Measurements from ENCODE around the gene ARHGEF7.

DNA sequence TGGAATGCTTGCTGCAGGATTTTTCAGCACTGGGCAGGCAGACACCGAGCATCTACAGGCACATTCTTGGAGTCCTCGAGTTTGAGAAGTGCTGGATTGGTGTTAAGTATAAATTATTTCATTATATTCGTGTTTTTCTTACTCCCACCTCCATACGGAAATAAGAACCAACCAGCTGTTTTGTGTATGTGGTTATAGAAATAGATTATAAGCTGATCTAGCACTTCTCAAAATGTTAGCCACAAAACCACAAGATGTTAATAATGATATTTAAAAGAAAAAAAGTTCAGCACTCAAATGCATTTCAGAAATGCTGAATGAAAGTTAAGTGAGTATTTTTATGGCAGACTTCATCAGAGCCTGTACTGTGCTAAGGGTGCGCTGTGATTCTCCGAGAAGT lies 181.3 kb downstream of the ARHGEF7 start:
- TF ChIP-seq POLR2A (IDR thresholded peaks at IDR 0.05; ENCODE audit: borderline replicate concordance, extremely low read depth, insufficient read depth, insufficient read length) = no peak
- no peak for TF ChIP-seq EZH2 (IDR thresholded peaks at IDR 0.05)
- no peak for TF ChIP-seq SIN3A (IDR thresholded peaks at IDR 0.05; ENCODE audit: low read depth)
- TF ChIP-seq MAX (IDR thresholded peaks at IDR 0.05) = no peak
- TF ChIP-seq ZNF274 (IDR thresholded peaks at IDR 0.05; ENCODE audit: low read depth, low read length) = no peak
